ENCODE results near the gene OR5W2.
"Not testable (repeated sequence)": the region's sequence is repeated elsewhere in the genome, so short reads cannot be mapped to it uniquely, and the experiment has no call there.

The OR5W2 gene

DNA sequence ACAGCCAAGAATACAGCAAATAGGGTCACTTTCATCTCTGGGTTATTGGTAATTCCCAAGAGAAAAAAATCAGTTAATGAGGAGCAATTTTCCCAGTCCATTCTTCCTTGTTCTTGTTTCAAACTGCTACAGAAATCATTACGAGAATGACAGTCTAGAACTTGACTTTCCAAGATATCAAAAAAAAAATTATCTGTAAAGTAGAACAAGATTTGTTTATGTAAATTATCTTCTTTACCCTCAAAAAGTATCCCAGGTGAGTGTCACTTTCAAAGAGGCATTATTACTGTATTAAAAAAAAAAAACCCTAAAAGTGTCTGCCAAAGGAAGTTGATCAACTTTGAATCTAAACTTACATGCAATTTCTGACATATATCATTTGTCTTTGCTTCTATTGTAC, at the start of gene OR5W2:
Gene OR5W2 (minus strand): TSS at position 101 of the 400 bp plus-strand sequence. CDS start 0 bp downstream, at position 101.
- no peak for DNase-seq (ENCODE audit: low read depth in 2 of 2)

DNA sequence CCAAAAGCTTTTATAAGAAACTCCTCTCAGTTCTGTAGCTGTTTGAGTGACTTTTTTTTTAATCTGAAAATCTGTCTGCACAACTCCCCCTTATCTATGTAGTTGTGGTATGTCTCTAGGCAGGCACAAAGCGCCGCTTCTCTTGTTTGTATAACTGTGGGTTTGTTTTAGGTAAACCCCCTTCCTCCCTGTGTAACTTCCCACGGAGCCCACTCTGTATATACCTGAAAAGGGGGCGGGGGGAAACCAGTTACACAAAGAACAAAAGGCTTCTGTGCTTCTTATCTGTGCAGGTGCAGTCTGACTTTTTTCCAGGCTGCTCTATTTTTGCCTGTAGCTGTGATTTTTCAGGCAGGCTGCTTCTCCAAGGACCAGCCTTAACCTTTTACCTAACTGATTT, 42.1 kb upstream of the OR5W2 start:
- no peak for DNase-seq (ENCODE audit: low read depth in 2 of 2)

DNA sequence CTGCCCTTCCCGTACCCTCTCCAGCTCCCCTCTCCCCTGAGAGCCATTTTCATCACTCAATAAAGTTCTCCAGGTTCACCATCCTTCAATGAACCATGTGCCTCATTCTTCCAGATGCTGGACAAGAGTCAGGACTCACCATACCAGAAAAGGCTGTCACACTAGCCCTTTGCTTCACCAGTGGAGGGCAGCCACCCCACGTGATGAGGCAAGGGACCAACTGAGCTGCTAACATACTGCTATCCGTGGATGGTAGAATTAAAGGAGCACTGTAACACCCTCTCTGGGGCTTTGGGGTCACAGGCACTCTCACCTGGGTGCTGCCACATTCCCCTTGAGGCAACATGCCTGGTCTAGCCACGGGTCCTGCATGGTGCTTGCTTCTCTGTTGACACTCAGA, 34.9 kb upstream of the OR5W2 start:
- no peak for DNase-seq (ENCODE audit: low read depth in 2 of 2)

DNA sequence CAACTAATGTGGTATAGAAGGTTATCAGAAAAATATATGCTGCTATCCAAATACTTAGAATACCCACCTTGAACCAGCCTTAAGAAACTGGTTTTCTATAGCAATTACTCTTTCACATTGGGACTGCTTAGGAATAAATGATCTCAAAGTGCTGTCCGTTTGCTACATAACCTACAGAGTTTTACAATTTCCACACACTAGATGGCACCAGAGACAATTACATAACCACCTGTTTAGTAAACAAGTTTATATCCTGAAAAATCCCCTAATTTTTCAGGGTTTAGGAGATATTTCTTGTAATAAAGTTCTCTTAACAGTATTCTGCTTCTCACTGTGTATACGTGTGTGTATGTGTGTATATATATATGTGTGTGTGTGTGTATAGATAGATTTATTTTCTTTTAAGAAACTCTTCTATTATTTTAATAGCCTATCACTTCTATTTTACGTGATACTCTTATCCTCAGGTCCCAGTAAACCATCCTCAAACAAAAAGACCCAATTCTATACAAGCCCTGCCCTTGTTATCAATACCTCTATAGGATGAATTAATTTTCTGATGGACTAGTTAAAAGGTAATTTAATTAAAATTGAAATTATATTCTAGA, 28.5 kb upstream of the OR5W2 start:
- no peak for DNase-seq (ENCODE audit: low read depth in 2 of 2)

DNA sequence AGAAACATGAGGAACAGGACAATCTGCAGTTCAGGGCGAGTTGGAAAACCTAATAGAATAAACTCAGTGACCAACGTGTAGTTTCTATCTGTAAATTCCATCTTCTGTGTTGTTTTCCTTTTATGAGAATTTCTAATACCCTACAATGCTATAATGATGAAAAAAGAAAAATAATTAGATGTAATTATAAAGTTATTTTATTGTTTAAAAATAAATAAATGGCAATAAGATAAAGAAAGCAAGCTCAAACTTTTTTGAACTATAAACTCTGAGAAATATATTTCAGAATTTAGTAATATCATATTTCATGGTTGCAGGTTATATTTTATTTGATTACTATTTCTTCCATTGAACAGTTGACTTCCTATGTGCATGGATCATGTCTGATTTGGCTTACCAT, 21.9 kb upstream of the OR5W2 start, which contains the start of gene OR5I1:
Gene OR5I1 (minus strand): TSS at position 101 of the 400 bp plus-strand sequence. CDS start 0 bp downstream, at position 101.
- no peak for DNase-seq (ENCODE audit: low read depth in 2 of 2)

DNA sequence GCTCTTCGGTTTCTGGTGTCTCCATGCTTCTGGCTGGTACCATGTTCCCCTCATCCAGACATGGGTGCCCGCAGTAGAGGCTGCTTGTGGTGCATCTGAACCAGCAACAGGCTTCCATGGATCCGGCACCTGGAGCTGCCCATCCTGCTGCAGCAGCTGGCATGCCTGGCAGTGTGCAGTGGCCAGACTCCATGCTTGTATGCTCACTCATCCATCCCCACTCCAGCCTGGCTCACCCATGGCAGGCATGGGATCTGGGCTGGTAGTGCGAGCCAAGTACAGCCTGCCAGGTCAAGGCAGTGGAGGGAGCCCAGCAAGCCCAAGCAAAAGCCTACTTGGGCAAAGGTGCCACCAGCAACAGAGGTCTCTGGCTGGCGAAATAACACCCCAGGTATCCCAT, 6.2 kb upstream of the OR5W2 start:
- no peak for DNase-seq (ENCODE audit: low read depth in 2 of 2)

DNA sequence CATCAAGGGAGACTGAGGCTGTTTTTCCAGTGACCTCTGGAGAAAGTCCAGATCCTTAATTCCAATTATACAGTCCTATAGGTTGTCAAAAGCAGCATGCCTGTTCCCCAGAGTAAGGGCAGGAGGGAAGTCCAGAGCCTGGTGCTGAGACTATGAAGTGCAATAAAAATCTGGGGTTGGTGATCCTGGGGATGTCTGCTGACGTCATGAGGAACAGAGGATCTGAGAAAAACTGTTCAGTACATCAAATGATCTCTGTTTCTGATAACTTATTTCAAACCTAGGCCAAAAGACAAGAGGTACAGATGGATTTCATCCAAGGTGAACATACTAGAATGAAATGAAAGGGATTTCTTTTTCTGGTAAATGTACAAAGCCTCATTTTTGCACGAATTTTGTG, 12.1 kb downstream of the OR5W2 start:
- DNase-seq (ENCODE audit: low read depth in 2 of 2), result no peak

DNA sequence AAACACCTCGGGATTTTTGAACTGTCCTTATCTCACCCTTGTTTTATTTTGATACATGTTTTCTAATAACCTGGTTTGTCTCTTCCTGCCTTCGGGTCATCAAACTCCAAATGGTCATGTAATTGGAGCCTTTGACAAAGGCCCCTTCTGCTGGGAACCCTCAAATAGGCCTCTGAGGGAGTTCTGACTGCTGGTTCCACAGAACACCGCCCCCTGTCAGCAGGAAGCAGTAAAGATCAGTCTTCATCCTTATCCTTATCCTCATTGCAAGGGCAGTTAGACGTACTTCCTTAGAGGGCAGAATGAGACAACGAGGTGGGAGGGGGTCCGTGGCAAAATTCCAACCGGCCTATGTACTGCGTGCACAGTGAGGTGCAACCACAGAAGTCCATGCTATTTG, 19.2 kb downstream of the OR5W2 start:
- no peak for DNase-seq (ENCODE audit: low read depth in 2 of 2)

DNA sequence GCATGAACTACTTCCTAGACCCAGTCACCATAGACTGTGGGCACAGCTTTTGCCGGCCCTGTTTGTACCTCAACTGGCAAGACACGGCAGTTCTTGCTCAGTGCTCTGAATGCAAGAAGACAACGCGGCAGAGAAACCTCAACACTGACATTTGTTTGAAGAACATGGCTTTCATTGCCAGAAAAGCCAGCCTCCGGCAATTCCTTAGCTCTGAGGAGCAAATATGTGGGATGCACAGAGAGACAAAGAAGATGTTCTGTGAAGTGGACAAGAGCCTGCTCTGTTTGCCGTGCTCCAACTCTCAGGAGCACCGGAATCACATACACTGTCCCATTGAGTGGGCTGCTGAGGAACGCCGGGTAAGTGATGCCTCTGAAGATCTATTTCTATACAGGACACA, 28.9 kb downstream of the OR5W2 start:
- not testable (repeated sequence) for DNase-seq (ENCODE audit: low read depth in 2 of 2)

DNA sequence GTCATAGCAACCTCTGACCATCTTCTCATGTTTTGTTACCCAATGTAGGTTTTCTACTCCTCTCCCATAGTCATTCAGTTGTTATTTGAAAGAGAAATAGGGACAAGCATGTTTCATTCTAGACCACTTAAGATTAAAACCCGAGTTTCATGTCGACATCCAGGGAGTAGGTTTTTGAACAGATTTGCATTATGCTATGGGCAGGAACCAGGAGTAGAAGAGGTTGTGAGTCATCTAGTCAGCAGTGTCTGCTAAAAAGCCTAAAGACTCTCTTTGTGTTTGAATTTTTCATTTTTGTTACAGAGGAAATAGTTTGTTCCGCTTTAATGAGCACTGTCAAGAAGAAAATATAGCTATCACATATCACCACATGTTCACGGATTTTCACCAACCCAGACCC, 29.4 kb downstream of the OR5W2 start:
- not testable (repeated sequence) for DNase-seq (ENCODE audit: low read depth in 2 of 2)

DNA sequence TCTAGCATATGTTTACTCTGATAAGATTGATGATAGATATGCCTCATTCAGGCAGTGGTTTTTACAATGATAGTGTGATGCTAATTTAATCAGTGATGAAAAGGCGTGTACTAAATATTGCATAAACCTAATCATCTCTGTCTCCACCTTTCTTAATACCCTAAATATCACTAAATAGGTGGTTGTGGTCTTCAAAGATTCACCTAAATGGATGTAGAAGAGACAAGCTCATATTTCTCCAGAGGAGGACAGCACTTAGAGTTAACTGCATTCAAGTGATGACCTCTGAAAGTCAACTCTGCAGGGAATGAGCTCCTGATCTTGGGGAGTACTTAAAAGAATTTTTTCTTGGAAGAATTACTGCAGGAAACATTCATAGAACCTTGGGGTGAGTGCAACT, 31.4 kb downstream of the OR5W2 start, which contains the start of gene TRIM51:
Gene TRIM51 (plus strand): TSS at position 301 of the 400 bp plus-strand sequence. CDS start 2,132 bp downstream, outside the sequence.
- DNase-seq (ENCODE audit: low read depth in 2 of 2), result not testable (repeated sequence)

DNA sequence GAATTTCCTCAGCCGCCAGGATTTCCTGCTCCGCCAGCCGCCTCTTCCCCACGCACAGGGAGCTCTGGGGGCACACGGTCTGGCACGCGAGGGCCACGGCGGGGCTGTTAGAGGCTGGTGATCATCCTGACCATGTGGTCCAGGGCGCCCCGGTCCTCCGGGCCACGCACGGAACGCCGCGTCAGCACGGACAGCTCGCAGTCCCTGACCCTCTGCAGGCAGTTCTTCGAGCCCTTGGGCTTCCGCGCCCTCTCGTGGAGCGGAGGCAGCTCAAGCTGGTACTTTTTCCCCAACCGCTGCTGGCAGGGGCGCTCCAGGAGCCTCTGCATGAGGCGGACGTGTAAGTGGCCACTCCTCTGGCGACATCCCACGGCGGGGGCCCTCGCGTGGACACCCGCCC, 41.2 kb downstream of the OR5W2 start:
- not testable (repeated sequence) for DNase-seq (ENCODE audit: low read depth in 2 of 2)

DNA sequence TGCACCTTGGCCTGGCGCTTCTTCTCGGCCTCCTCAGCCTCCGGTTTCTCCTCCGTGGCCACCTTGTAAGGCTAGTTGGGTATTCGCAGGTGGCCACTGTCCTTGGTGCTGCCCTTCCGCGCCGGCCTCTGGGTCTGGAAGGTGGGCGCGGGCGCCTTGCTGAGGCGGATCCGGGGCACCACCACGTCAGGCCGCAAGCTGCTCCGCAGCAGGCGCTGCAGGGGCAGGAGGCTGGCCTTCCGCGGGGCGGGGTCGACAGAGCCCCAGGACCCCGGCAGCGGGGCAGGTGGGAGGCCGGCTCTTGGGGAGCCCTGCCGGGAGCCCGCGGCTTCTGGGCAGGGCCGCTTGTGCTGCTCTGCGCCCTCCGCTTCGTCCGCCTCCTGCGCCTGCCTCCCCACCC, 41.7 kb downstream of the OR5W2 start:
- DNase-seq (ENCODE audit: low read depth in 2 of 2), result not testable (repeated sequence)

DNA sequence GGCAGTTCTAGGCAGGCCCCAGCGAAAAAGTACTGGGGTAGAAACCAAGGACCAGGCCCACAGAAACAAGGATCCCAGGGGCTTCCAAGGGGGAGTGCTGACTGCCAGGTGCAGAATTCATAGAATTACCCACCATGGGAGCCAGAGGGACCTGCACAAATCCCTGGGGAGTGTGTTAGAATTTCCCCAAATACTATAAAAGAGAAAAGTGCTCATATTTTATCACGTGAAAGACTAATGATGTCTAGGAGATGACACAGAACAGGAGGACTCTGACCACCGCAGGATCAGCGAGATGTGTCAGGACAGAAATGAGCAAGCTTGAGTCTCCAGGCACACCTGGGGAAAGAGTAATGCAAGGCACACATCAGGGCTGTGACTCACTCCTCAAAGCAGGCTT, 47.0 kb downstream of the OR5W2 start:
- not testable (repeated sequence) for DNase-seq (ENCODE audit: low read depth in 2 of 2)

Measured in stimulated activated CD8-positive, alpha-beta memory T cell treated with anti-CD3 and anti-CD28 coated beads, Interleukin-2, amount 100 ng/mL, for 1 hour (primary cell).